ENCODE data around the gene GUCD1.

- TF ChIP-seq EZH2phosphoT487 (IDR thresholded peaks at IDR 0.05; ENCODE audit: insufficient read depth, low read depth), result no peak
- no peak for TF ChIP-seq EZH2 (IDR thresholded peaks at IDR 0.05; ENCODE audit: insufficient read depth, poor library complexity, severe bottlenecking)
Observed at GRCh38 chr22:24514241-24515026, 40.5 kb downstream of the GUCD1 start.

Measured in GM23248 (cell line).